ENCODE data around the gene MRPL22. TPM values are rescaled to one million over a fixed set of nuclear protein-coding genes. Genes with fewer than 3 reads are reported as not detected.

Gene MRPL22
- total RNA-seq, 1 donor from 2014 or later, result 73.1 TPM

- intact Hi-C loops (cut with micrococcal nuclease), result no loop called here
- Mint-ChIP-seq H3K4me1 (ENCODE audit: low read depth) (no peaks in the 10 kb centered on the region), H3K27ac (no peak within 1 kb of the TSS), H3K27me3 (ENCODE audit: insufficient read depth) (peaks cover 14% of the 10 kb centered on the region), H3K4me3 (no peak within 1 kb of the TSS), H3K36me3 (ENCODE audit: low read depth) (no peaks in the 10 kb centered on the region), H3K9me3 (no peaks in the 10 kb centered on the region)
- DNase-seq (ENCODE audit: low spot score), result no peak
Measured at GRCh38 chr5:155013526-155013925, 72.7 kb downstream of the MRPL22 start, which contains the start of gene KIF4B. TSS of gene KIF4B (plus strand) at chr5:155013755. CDS start at chr5:155013860, 105 bp downstream.

DNA sequence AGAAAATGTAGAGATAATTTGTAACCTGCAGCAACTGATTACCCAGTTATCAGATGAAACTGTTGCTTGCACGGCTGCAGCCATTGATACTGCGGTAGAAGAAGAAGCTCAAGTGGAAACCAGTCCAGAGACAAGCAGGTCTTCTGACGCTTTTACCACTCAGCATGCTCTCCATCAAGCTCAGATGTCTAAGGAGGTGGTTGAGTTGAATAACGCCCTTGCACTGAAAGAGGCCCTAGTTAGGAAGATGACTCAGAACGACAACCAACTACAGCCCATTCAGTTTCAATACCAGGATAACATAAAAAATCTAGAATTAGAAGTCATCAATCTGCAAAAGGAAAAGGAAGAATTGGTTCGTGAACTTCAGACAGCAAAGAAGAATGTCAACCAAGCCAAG is 74.4 kb downstream of the MRPL22 start:
- Mint-ChIP-seq H3K4me1 (ENCODE audit: low read depth) (no peaks in the 10 kb centered on the region), H3K9me3 (no peaks in the 10 kb centered on the region), H3K27ac (no peak overlapping the region), H3K4me3 (no peak overlapping the region), H3K27me3 (ENCODE audit: insufficient read depth) (peaks cover 14% of the 10 kb centered on the region), H3K36me3 (ENCODE audit: low read depth) (no peaks in the 10 kb centered on the region)
- no peak for DNase-seq (ENCODE audit: low spot score)
- intact Hi-C loops (cut with micrococcal nuclease), result no loop called here

DNA sequence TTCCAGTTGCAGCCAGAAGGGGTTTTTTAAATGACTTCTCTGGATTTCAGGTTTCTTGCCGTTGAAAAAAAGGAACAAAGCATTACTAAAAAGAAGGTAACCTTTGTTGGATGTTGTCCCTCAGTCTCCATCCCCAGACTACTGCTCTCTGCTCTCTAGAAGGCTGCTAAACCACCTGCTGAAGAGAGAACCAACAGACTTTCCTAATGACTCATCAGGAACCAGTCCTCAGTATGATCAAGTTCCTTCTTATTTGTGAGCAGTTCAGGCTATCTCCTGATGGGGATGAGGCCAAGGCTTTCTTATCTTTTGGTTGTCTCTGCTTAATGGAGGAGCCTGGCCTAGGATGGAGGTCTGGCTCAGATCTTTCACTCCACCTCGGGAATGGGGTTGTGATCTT is 76.7 kb downstream of the MRPL22 start:
- Mint-ChIP-seq H3K36me3 (ENCODE audit: low read depth) (no peaks in the 10 kb centered on the region), H3K4me3 (no peak overlapping the region), H3K27me3 (ENCODE audit: insufficient read depth) (peaks cover 7% of the 10 kb centered on the region), H3K27ac (no peak overlapping the region), H3K9me3 (no peaks in the 10 kb centered on the region), H3K4me1 (ENCODE audit: low read depth) (no peaks in the 10 kb centered on the region)
- no peak for DNase-seq (ENCODE audit: low spot score)
- intact Hi-C loops (cut with micrococcal nuclease), result no loop called here

Other genes with a start within 250 kb of the MRPL22 start
- gene LARP1, start 185.7 kb upstream of the MRPL22 start, total RNA-seq, result 335 and 338 TPM in 2 replicates
- gene FAXDC2, start 90.5 kb upstream of the MRPL22 start, total RNA-seq, result not detected in 2 replicates
- 55.7 and 60.7 TPM in 2 replicates for gene CNOT8, start 82.4 kb upstream of the MRPL22 start, total RNA-seq
- gene GEMIN5, start 2.9 kb upstream of the MRPL22 start, total RNA-seq, result 36.4 and 40.2 TPM in 2 replicates
- 0.05 TPM in 2 replicates for gene KIF4B, start 72.7 kb downstream of the MRPL22 start, total RNA-seq

Measured in activated T-helper 1 cell treated with anti-CD3 and anti-CD28 coated beads, Interleukin-12 subunit alpha, Interleukin-12 subunit beta, Interleukin-2, Interleukin-4 antibody, amounts not matched to agents 30 ng/mL and 10 ng/mL and 1 ng/mL, durations not matched to agents 14 hours and 24 hours and 36 hours (primary cell).